ENCODE results near the gene TP53I13. TPM values are rescaled to one million over a fixed set of nuclear protein-coding genes. Genes with fewer than 3 reads are reported as not detected.
A peak's percentile ranks its signal among the peaks of the same experiment; 100 is the strongest.

The TP53I13 gene
- total RNA-seq, 4 donors from 2014 or later: 47.8 to 144 (median 87.7) TPM

GRCh38 chr17:29617481-29618271 is 49.2 kb downstream of the TP53I13 start:
- Histone ChIP-seq H3K4me1 (peaks cover 45 to 72% (median 62%) of the 10 kb centered on the region in 4 donors), H3K9me3 (no peaks in the 10 kb centered on the region), H3K27ac (peak overlapping the region; percentile 23 to 66 (median 58)), H3K4me3 (peak overlapping the region; percentile 14 to 51 (median 28)), H3K27me3 (peaks cover 18% of the 10 kb centered on the region), H3K36me3 (no peaks in the 10 kb centered on the region)
- 0 to 3% methylated on average over 3 to 45 of the region's 68 CpGs for WGBS, 2 donors (ENCODE audit: low coverage in 1 of 2)
- in situ Hi-C loops (cut with MboI; ENCODE audit: low pct_ligation_motif_present in 1 of 4, low pct_unique_long_range_greater_than_20kb in 1 of 4, low sequenced_read_pairs in 3 of 4) (loop anchor here in 1 of 4 donors (25.0 kb wide), 1 partner anchor 320 kb away; the partner anchor contains the start of genes EFCAB5 and SSH2), intact Hi-C loops (cut with DNase I; ENCODE audit: low total_unique reads) (no loop called here)
- peak; percentile 57 to 77 (median 67) for TF ChIP-seq CTCF (IDR thresholded peaks at IDR 0.05)
- no peak for TF ChIP-seq POLR2A (IDR thresholded peaks at IDR 0.05)
- TF ChIP-seq EP300 (IDR thresholded peaks at IDR 0.05; ENCODE audit: low read depth): no peak
- peak in 1 of 3 donors; percentile 8 for TF ChIP-seq POLR2AphosphoS5 (IDR thresholded peaks at IDR 0.05)
- peak; percentile 89 for DNase-seq

GRCh38 chr17:29618272-29619065 is 50.0 kb downstream of the TP53I13 start:
- Histone ChIP-seq H3K9me3 (no peaks in the 10 kb centered on the region), H3K4me1 (peaks cover 48 to 70% (median 59%) of the 10 kb centered on the region in 4 donors), H3K4me3 (peak overlapping the region in 3 of 4 donors; percentile 14 to 51 (median 34)), H3K27me3 (peaks cover 18% of the 10 kb centered on the region), H3K27ac (peak overlapping the region in 3 of 4 donors; percentile 55 to 66 (median 61)), H3K36me3 (no peaks in the 10 kb centered on the region)
- 42 to 64% methylated on average over 4 to 22 of the region's 22 CpGs for WGBS, 2 donors (ENCODE audit: low coverage in 1 of 2)
- in situ Hi-C loops (cut with MboI; ENCODE audit: low pct_ligation_motif_present in 1 of 4, low pct_unique_long_range_greater_than_20kb in 1 of 4, low sequenced_read_pairs in 3 of 4) (loop anchor here in 1 of 4 donors (25.0 kb wide), 1 partner anchor 319 kb away; the partner anchor contains the start of genes EFCAB5 and SSH2), intact Hi-C loops (cut with DNase I; ENCODE audit: low total_unique reads) (no loop called here)
- TF ChIP-seq EP300 (IDR thresholded peaks at IDR 0.05; ENCODE audit: low read depth) (no peak), POLR2AphosphoS5 (IDR thresholded peaks at IDR 0.05) (peak in 1 of 3 donors; percentile 1), POLR2A (IDR thresholded peaks at IDR 0.05) (no peak)
- DNase-seq: no peak

GRCh38 chr17:29619251-29619650 is 50.8 kb downstream of the TP53I13 start:
- Histone ChIP-seq H3K27me3 (peaks cover 18% of the 10 kb centered on the region), H3K9me3 (no peaks in the 10 kb centered on the region), H3K36me3 (no peaks in the 10 kb centered on the region), H3K4me3 (no peak overlapping the region), H3K4me1 (peaks cover 40 to 63% (median 51%) of the 10 kb centered on the region in 4 donors), H3K27ac (no peak overlapping the region)
- in situ Hi-C loops (cut with MboI; ENCODE audit: low pct_ligation_motif_present in 1 of 4, low pct_unique_long_range_greater_than_20kb in 1 of 4, low sequenced_read_pairs in 3 of 4): loop anchor here in 1 of 4 donors (25.0 kb wide), 1 partner anchor 318 kb away; the partner anchor contains the start of genes EFCAB5 and SSH2
- intact Hi-C loops (cut with DNase I; ENCODE audit: low total_unique reads): no loop called here
- TF ChIP-seq EP300 (IDR thresholded peaks at IDR 0.05; ENCODE audit: low read depth) (no peak), POLR2A (IDR thresholded peaks at IDR 0.05) (no peak), POLR2AphosphoS5 (IDR thresholded peaks at IDR 0.05) (no peak), CTCF (IDR thresholded peaks at IDR 0.05) (no peak)
- no peak for DNase-seq

GRCh38 chr17:29620271-29620670 is 51.8 kb downstream of the TP53I13 start:
- Histone ChIP-seq H3K4me1 (peaks cover 32 to 55% (median 41%) of the 10 kb centered on the region in 4 donors), H3K9me3 (no peaks in the 10 kb centered on the region), H3K36me3 (no peaks in the 10 kb centered on the region), H3K27ac (no peak overlapping the region), H3K4me3 (no peak overlapping the region), H3K27me3 (peaks cover 13% of the 10 kb centered on the region)
- in situ Hi-C loops (cut with MboI; ENCODE audit: low pct_ligation_motif_present in 1 of 4, low pct_unique_long_range_greater_than_20kb in 1 of 4, low sequenced_read_pairs in 3 of 4) (loop anchor here in 1 of 4 donors (25.0 kb wide), 1 partner anchor 317 kb away; the partner anchor contains the start of genes EFCAB5 and SSH2), intact Hi-C loops (cut with DNase I; ENCODE audit: low total_unique reads) (no loop called here)
- TF ChIP-seq CTCF (IDR thresholded peaks at IDR 0.05): no peak
- no peak for TF ChIP-seq POLR2A (IDR thresholded peaks at IDR 0.05)
- TF ChIP-seq EP300 (IDR thresholded peaks at IDR 0.05; ENCODE audit: low read depth): no peak
- no peak for TF ChIP-seq POLR2AphosphoS5 (IDR thresholded peaks at IDR 0.05)
- no peak for DNase-seq
- 97% methylated on average over 4 of the region's 4 CpGs; no CpG with 5 or more reads in 1 of the 2 donors for WGBS, 2 donors (ENCODE audit: low coverage in 1 of 2)

Measured in transverse colon (tissue), 4 donors.